Measurements from ENCODE around the gene CRYBG1.

CRYBG1 gene

GRCh38 chr6:106419900-106420613, 59.5 kb downstream of the CRYBG1 start:
- DNase-seq (ENCODE audit: low spot score): no peak

- DNase-seq (ENCODE audit: low spot score): no peak
Observed at GRCh38 chr6:106421496-106421895, 61.0 kb downstream of the CRYBG1 start.

DNA sequence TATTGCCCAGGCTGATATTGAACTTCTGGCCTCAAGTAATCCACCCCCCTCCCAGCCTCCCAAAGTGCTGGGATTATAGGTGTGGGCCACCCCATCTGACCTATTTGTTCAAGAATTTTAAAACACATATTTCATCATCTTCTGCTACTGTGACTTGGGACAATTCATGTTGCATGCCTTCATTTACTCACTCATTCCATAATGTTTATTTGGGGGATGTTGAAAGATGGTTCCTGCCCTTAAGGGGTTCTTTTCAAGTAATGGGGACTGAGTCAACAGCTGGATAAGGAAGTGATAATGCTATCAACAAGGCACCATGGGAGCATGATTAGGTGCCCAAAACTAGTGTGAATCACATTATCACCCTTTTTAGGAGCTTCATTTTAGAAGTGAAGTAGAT, 62.0 kb downstream of the CRYBG1 start:
- no peak for DNase-seq (ENCODE audit: low spot score)

DNA sequence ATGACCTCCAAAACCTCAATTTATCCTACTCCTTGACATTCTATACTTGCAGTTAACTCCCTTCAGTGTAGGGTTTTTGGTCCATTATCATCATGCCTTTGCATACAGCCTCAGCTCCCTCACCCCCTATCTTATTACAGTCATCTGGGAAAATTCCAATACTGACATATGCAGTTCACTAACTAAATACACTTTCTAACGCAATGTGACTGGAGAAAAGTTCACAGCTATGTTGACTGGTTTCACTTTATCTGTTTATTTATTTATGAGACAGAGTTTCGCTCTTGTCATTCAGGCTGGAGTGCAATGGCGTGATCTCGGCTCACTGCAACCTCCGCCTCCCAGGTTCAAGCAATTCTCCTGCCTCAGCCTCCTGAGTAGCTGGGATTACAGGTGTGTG, 64.9 kb downstream of the CRYBG1 start:
- DNase-seq (ENCODE audit: low spot score): no peak

- no peak for DNase-seq (ENCODE audit: low spot score)
Observed at GRCh38 chr6:106426250-106426970, 65.9 kb downstream of the CRYBG1 start.

GRCh38 chr6:106430466-106430865, 69.9 kb downstream of the CRYBG1 start:
- no peak for DNase-seq (ENCODE audit: low spot score)

GRCh38 chr6:106431405-106431804, 70.9 kb downstream of the CRYBG1 start:
- no peak for DNase-seq (ENCODE audit: low spot score)

DNA sequence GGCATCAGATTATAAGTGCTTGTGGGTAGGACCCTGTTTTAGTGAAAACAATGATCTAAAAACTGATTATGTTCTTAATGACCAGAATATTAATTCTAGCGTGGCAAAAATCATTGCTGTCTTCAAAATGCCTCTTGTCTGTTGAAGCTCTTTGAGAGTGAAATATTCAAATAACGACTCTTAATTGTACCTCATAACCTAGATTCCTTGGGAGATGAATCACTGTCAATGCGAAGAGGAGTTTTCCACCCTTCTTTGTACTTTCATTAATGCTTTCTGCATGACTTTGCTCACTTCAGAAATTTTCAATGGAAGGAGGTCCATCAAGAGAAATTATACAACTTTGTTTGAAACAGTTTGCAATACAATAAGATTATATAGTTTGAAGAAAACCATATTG, 71.5 kb downstream of the CRYBG1 start:
- no peak for DNase-seq (ENCODE audit: low spot score)

GRCh38 chr6:106434530-106434929, 74.0 kb downstream of the CRYBG1 start:
- no peak for DNase-seq (ENCODE audit: low spot score)

DNA sequence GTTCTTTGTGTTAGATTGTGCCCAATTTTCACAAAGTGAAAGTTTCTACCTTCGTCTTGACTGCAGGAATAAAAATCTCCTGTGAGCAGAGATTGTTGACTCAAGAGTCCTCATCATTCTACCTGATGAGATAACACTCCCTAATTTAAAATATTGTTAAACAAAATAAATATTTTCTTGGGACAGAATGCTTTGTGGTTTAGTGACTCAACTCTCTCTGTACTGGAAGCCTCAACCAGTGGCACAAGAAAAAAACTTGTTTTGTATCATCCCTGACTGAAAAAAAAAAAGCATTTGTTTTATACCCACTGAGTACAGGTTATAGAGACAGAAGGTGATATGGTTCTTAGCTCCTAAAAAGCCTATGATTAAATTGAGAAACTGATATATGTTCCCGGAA, 78.9 kb downstream of the CRYBG1 start:
- DNase-seq (ENCODE audit: low spot score): no peak

- no peak for DNase-seq (ENCODE audit: low spot score)
Observed at GRCh38 chr6:106440546-106440945, 80.0 kb downstream of the CRYBG1 start.

DNA sequence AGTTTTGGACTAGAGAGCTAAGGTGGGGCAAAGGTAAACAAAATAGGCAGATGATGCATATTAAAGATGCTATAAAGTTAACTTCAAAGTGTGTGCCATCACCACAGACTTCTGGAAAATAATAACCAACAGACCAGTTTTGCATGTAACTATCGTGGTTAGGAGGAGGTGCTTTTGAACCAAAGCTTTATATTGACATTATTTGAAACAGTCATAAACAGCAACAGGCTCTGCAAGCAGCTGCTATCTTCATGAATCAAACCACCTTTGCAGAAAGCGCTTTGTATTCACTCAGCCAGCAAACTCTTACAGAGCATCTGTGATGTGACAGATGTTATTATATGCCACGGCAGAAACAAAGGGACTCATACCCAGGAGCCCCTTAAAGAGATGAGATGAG, 81.9 kb downstream of the CRYBG1 start:
- no peak for DNase-seq (ENCODE audit: low spot score)

GRCh38 chr6:106444777-106445507, 84.4 kb downstream of the CRYBG1 start:
- peak; percentile 41 for DNase-seq (ENCODE audit: low spot score)

DNA sequence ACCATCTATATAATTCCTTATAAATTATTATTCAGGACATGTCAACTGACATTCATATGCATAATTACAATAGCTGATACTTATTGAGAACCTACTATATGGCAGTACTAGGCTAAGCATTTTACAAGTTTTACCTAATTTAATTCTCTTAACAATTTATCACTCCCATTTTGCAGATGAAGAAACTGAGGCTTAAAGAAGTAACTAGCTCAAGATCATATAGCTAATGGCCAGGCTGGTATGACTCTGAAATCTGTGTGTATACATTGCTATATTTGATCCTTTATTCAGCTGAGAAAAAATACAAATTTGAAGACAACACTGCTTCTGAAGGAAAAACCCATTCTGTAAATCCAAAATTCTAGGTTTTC, 85.0 kb downstream of the CRYBG1 start:
- no peak for DNase-seq (ENCODE audit: low spot score)

DNA sequence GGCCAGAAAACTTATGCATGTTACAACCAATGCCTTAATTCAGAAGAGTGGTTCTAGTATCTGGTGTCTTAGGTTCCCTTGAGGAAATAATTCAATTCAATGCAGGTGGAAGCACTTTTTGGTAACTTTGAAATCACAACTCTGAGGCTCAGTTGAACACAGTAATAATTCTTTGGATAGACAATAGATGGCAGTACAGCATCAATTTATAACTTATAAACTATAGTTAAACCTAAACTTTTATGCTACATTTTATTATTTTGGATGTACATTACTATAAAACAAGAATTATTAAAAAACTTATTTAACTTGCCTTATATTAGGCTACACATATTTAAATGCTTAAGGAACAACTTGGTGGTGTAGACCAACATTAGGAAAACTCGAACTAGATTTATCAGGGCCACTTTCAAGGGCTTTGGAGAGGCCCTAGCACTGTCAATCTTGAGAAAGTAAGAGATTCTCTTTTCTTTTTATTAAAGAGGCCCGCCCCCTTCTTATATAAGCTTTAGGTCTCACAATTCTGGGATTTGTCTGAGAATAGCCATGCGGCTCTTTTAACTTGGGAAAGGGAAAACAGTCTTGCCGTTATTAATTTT, 85.9 kb downstream of the CRYBG1 start:
- no peak for DNase-seq (ENCODE audit: low spot score)

DNA sequence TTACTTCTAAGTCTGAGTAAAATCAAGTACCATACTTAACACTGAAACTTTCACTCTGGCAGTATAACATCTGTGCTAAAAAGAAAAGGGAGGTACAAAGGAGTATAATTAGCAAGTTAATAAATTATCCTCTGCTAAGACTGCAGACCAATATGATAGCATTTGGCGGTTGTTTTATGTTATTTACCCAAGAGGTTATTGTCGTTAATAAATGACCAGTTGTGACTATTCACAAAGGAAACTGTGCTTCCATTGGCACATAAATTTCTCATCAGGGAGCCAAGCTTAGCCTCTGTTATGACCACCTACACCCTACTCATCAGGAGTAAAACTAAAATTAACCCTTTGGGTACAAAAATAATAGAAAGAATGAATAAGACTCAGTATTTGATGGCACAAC, 86.5 kb downstream of the CRYBG1 start:
- DNase-seq (ENCODE audit: low spot score): no peak

GRCh38 chr6:106448000-106448426, 87.5 kb downstream of the CRYBG1 start:
- no peak for DNase-seq (ENCODE audit: low spot score)

- DNase-seq (ENCODE audit: low spot score): no peak
Observed at GRCh38 chr6:106450653-106451052, 90.1 kb downstream of the CRYBG1 start.

DNA sequence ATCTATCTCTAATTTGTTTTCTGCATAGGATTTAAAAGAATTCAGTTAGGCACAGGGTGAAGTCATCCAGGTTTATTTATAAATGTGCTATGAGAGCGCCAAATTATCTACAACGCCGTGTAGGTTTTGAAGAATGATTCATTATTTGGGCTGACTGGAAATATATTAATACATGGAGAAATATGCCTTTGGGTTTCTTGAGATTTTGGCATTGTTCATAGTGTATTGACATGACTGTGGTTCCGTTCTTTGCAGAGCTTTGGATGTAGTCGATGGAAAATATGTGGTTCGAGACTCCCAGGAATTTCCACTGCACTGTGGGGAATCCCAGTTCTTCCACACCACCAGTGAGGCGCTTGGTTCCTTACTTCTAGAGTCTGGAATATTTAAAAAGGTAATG, 90.9 kb downstream of the CRYBG1 start:
- no peak for DNase-seq (ENCODE audit: low spot score)

DNA sequence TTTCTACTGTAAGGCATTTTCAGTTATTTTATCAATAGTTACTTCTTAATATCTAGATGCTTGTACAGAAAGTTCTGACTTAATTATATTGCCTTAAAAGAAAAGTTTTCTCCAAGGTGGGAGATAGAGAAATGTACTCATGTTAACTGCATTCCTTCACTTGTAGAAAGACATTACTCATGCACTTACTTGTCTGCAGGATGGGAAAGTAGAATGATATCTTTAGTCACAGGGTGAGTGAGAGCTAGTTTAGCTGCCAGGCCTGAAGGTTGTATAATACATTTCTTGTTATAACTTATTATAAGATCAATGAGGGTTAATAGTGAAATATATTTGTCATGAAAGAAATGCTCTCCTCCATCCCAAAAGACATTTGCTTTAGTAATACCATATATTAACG, 92.1 kb downstream of the CRYBG1 start:
- no peak for DNase-seq (ENCODE audit: low spot score)

- DNase-seq (ENCODE audit: low spot score): no peak
Observed at GRCh38 chr6:106453756-106454367, 93.3 kb downstream of the CRYBG1 start.

DNA sequence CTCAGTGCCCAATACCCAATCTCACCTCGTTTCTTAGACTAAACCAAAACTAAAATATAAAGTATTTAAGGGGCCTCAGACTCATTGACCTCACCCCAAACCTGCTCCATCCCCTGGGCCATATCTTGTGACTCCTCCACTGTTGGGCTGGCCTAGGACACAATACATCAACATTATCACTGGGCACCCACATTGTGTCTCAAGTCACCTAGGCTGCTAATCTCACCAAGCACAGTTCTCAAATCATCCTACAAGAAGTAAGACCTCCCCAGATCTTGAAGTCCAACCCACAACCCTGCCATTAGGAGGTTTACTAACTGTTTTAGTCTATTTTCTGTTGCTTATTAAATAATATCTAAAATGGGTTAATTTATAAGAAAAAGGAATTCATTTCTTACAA, 96.2 kb downstream of the CRYBG1 start:
- no peak for DNase-seq (ENCODE audit: low spot score)

Data from cerebellar cortex (tissue), 1 donor.